Activated CD4-positive, alpha-beta T cell treated with anti-CD3 and anti-CD28 coated beads, Interleukin-2, amount 50 U/mL, for 48 hours (primary cell): ENCODE results near the gene PIGQ.

ENCODE experiments used
- DNase-seq, 2 experiments: peaks; one replicate each; pipeline ENCODE4 v3.0.0-alpha.2; 2020

Gene PIGQ

DNA sequence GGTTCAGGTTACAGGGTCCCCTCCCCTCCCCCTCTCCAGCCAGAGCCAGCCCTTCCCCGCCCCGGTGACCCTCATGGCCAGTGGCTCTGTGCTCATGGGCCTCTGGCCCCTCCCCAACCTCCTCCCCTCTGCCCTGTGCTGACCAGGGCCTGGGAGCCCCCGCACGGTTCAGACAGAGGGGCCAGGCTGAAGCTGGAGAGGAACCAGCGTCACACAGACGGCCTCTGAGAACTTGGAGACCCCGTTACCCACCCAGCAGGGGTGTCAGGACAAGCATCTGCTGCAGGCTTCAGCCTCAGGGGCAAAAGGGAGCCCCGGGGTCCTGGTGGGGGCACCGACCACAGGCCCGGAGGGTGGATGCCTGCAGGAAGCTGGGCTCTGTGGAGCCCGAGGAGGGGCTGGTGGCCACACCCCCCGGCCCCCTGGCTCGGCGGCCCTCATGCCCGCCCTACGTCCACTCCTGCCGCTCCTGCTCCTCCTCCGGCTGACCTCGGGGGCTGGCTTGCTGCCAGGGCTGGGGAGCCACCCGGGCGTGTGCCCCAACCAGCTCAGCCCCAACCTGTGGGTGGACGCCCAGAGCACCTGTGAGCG lies 61.1 kb downstream of the PIGQ start, which contains the start of gene WFIKKN1:
Gene WFIKKN1 (plus strand): TSS at position 171 of the 591 bp plus-strand sequence. CDS start 269 bp downstream, at position 440.
- no peak for DNase-seq

DNA sequence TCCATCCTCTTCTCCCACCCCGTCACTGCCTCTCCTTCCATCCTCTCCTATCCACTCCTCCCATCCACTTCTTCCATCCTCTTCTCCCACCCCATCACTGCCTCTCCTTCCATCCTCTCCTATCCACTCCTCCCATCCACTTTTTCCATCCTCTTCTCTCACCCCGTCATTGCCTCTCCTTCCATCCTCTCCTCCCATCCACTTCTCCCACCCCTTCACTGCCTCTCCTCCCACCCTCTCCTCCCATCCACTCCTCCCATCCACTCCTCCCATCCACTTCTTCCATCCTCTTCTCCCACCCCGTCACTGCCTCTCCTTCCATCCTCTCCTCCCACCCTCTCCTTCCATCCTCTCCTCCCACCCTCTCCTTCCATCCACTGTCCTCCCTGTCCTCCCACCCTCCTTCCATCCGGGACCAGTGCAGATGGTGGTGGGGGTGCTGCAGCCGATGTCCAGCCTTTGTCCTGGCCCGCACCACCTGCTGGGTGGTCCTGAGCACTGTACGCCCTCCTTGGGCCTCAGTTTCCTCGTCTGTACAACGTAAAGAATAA lies 62.1 kb downstream of the PIGQ start:
- no peak for DNase-seq

DNA sequence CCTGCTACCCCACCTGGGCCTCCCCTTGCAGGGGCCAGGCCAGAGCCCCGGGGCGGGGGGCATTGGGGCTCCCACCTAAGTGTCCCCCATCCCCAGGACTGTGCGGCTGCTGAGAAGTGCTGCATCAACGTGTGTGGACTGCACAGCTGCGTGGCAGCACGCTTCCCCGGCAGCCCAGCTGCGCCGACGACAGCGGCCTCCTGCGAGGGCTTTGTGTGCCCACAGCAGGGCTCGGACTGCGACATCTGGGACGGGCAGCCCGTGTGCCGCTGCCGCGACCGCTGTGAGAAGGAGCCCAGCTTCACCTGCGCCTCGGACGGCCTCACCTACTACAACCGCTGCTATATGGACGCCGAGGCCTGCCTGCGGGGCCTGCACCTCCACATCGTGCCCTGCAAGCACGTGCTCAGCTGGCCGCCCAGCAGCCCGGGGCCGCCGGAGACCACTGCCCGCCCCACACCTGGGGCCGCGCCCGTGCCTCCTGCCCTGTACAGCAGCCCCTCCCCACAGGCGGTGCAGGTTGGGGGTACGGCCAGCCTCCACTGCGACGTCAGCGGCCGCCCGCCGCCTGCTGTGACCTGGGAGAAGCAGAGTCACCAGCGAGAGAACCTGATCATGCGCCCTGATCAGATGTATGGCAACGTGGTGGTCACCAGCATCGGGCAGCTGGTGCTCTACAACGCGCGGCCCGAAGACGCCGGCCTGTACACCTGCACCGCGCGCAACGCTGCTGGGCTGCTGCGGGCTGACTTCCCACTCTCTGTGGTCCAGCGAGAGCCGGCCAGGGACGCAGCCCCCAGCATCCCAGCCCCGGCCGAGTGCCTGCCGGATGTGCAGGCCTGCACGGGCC lies 62.9 kb downstream of the PIGQ start:
- DNase-seq = no peak

DNA sequence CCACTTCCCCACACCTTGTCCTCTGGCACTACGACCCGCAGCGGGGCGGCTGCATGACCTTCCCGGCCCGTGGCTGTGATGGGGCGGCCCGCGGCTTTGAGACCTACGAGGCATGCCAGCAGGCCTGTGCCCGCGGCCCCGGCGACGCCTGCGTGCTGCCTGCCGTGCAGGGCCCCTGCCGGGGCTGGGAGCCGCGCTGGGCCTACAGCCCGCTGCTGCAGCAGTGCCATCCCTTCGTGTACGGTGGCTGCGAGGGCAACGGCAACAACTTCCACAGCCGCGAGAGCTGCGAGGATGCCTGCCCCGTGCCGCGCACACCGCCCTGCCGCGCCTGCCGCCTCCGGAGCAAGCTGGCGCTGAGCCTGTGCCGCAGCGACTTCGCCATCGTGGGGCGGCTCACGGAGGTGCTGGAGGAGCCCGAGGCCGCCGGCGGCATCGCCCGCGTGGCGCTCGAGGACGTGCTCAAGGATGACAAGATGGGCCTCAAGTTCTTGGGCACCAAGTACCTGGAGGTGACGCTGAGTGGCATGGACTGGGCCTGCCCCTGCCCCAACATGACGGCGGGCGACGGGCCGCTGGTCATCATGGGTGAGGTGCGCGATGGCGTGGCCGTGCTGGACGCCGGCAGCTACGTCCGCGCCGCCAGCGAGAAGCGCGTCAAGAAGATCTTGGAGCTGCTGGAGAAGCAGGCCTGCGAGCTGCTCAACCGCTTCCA lies 63.7 kb downstream of the PIGQ start:
- no peak for DNase-seq
